HG02840 (cell line): ENCODE measurements around the gene MDGA2.
A peak's percentile ranks its signal among the peaks of the same experiment; 100 is the strongest.
"Not testable (repeated sequence)": the region's sequence is repeated elsewhere in the genome, so short reads cannot be mapped to it uniquely, and the experiment has no call there.

ENCODE experiments used
- ATAC-seq: cut with Tn5 transposase; IDR thresholded peaks from one replicate; pipeline ENCODE4 v1.9.1; 2021; ENCODE audit warnings: mild to moderate bottlenecking, moderate library complexity, moderate number of reproducible peaks; ENCODE audit not compliant: unreplicated experiment, low FRiP score

Gene MDGA2

GRCh38 chr14:47366006-47366405, 309.4 kb downstream of the MDGA2 start:
- no peak for ATAC-seq

- no peak for ATAC-seq
Observed at GRCh38 chr14:47365233-47365632, 310.2 kb downstream of the MDGA2 start.

GRCh38 chr14:47353186-47353585, 322.2 kb downstream of the MDGA2 start:
- ATAC-seq: no peak

- ATAC-seq: no peak
Observed at GRCh38 chr14:47346849-47347248, 328.6 kb downstream of the MDGA2 start.

GRCh38 chr14:47345016-47345415, 330.4 kb downstream of the MDGA2 start:
- ATAC-seq: no peak

GRCh38 chr14:47332939-47333338, 342.5 kb downstream of the MDGA2 start:
- no peak for ATAC-seq

- ATAC-seq: no peak
Observed at GRCh38 chr14:47332106-47332505, 343.3 kb downstream of the MDGA2 start.

GRCh38 chr14:47328376-47328775, 347.0 kb downstream of the MDGA2 start:
- no peak for ATAC-seq

GRCh38 chr14:47327336-47327735, 348.1 kb downstream of the MDGA2 start:
- no peak for ATAC-seq

- no peak for ATAC-seq
Observed at GRCh38 chr14:47322751-47323150, 352.7 kb downstream of the MDGA2 start.

- no peak for ATAC-seq
Observed at GRCh38 chr14:47302121-47302520, 373.3 kb downstream of the MDGA2 start.

- ATAC-seq: no peak
Observed at GRCh38 chr14:47300796-47301195, 374.6 kb downstream of the MDGA2 start.

- ATAC-seq: no peak
Observed at GRCh38 chr14:47297374-47297773, 378.0 kb downstream of the MDGA2 start.

GRCh38 chr14:47284283-47284682, 391.1 kb downstream of the MDGA2 start:
- no peak for ATAC-seq

- not testable (repeated sequence) for ATAC-seq
Observed at GRCh38 chr14:47281761-47282160, 393.6 kb downstream of the MDGA2 start.

- ATAC-seq: peak; percentile 77
Observed at GRCh38 chr14:47278233-47278842, 397.1 kb downstream of the MDGA2 start.

- no peak for ATAC-seq
Observed at GRCh38 chr14:47277703-47278102, 397.7 kb downstream of the MDGA2 start.

- ATAC-seq: no peak
Observed at GRCh38 chr14:47276931-47277330, 398.5 kb downstream of the MDGA2 start.

- ATAC-seq: no peak
Observed at GRCh38 chr14:47273939-47274338, 401.5 kb downstream of the MDGA2 start.

GRCh38 chr14:47270715-47271114, 404.7 kb downstream of the MDGA2 start:
- ATAC-seq: no peak

- ATAC-seq: no peak
Observed at GRCh38 chr14:47269756-47270492, 405.5 kb downstream of the MDGA2 start.

- no peak for ATAC-seq
Observed at GRCh38 chr14:47264842-47265241, 410.6 kb downstream of the MDGA2 start.
